Measurements from ENCODE around the gene NFKB1.

DNA sequence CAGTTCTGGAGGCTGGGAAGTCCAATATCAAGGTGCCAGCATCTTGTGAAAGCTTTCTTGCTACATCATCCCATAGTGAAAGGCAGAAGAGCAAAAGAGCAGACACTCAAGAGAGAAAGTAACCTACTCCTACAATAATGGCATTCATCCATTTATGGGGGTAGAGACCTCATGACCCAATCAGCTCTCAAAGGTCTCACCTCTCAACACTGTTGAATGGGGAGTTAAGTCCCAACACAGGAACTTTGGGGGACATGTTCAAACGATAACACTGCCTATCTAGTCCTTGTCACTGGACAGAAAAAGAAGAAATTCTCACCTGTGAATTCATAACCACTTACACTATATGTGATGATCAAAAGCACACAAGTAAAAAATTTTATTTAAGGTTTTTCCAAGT, 6.6 kb upstream of the NFKB1 start:
- TF ChIP-seq, protein P1, sequence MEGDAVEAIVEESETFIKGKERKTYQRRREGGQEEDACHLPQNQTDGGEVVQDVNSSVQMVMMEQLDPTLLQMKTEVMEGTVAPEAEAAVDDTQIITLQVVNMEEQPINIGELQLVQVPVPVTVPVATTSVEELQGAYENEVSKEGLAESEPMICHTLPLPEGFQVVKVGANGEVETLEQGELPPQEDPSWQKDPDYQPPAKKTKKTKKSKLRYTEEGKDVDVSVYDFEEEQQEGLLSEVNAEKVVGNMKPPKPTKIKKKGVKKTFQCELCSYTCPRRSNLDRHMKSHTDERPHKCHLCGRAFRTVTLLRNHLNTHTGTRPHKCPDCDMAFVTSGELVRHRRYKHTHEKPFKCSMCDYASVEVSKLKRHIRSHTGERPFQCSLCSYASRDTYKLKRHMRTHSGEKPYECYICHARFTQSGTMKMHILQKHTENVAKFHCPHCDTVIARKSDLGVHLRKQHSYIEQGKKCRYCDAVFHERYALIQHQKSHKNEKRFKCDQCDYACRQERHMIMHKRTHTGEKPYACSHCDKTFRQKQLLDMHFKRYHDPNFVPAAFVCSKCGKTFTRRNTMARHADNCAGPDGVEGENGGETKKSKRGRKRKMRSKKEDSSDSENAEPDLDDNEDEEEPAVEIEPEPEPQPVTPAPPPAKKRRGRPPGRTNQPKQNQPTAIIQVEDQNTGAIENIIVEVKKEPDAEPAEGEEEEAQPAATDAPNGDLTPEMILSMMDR (IDR thresholded peaks at IDR 0.05; ENCODE audit: insufficient read depth, low read length, poor library complexity, severe bottlenecking): no peak
- TF ChIP-seq EZH2phosphoT487 (conservative IDR thresholded peaks at IDR 0.05; ENCODE audit: low read length): no peak

Data from SU-DHL-6 (cell line).